GM20431 (cell line): ENCODE measurements around the gene ZFAND3.
"Not testable (repeated sequence)": the region's sequence is repeated elsewhere in the genome, so short reads cannot be mapped to it uniquely, and the experiment has no call there.

Experiments used
- in situ Hi-C: fragments of 300-500 bp; cut with MseI, MboI; formaldehyde crosslinking; loops from one replicate; pipeline ENCODE4 v1.15.0; 2020; ENCODE audit warnings: low sequenced_read_pairs; ENCODE audit not compliant: unreplicated experiment

The ZFAND3 gene

GRCh38 chr6:37920667-37921066 lies 101.1 kb downstream of the ZFAND3 start:
- in situ Hi-C loops: no loop called here

DNA sequence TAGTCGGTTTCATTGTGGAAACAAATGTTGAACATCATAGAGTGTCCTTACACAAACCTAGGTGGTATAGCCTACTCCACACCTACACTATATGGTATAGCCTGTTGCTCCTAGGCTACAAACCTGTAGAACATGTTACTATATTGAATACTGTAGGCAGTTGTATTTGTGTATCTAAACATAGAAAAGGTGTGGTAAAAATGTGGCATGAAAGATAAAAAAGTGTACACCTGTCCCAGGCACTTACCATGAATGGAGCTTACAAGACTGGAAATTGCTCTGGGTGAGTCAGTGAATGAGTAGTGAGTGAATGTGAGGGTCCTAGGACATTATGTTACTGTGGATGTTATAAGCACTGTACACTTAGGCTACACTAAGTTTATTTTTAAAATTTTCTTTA lies 103.0 kb downstream of the ZFAND3 start:
- in situ Hi-C loops: no loop called here

- in situ Hi-C loops: no loop called here
Measured at GRCh38 chr6:37923514-37923913, 104.0 kb downstream of the ZFAND3 start.

DNA sequence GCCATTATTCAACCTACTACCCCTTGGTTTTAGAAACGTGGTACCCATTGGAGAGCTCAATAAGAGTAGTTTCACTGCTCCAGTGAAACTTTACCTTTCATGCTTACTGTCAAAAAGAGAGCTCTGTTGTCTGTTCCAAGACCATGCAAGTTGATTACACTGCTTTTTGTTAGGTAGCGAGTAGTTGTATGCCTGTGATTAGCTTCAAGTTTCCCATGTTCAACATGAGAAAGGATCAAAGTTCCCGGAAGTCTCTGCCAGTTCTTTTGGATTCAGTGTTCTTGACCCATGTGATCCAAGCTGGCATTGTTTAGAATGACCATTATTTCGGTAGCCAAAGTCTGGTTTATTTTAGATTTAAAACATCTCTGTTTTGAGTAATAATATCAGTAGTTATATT lies 107.1 kb downstream of the ZFAND3 start:
- in situ Hi-C loops: no loop called here

GRCh38 chr6:37928217-37928616 lies 108.7 kb downstream of the ZFAND3 start:
- in situ Hi-C loops: no loop called here

GRCh38 chr6:37930288-37930971 lies 110.9 kb downstream of the ZFAND3 start:
- in situ Hi-C loops: no loop called here

DNA sequence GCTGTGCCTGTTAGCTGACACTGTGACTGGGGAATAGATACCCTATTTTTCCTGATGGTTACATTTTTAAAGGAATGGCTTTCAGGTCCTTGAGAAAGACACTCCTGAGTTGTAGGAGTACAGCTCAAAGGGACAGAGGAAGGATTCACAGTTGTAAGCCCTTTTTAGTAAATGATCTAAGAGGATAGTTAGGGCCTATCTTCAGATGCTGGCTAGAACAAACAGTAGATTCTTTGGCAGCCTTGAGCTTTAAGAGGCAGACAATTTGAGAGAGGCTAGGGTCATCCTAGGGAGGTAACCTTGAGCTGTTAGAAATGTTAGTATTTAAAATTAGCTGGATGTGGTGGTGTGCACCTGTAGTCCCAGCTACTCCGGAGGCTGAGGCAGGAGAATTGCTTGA lies 111.5 kb downstream of the ZFAND3 start:
- in situ Hi-C loops: no loop called here

DNA sequence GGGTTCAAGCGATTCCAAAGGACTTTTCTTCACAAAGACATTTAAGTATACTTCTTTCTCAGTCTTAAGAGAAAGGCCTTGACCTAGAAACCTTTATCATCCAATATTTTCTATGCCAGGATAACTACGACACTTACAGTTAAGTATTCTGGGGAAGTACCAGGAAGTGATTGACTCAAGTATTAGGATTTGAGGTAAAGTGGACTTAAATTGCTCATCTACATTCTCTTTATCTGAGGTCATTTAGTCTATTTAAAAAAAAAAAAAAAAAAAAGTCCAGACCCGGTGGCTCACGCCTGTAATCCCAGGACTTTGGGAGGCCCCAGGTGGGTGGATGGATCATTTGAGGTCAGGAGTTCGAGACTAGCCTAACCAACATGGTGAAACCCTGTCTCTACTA lies 114.7 kb downstream of the ZFAND3 start:
- in situ Hi-C loops: no loop called here

GRCh38 chr6:37936150-37936549 lies 116.6 kb downstream of the ZFAND3 start:
- in situ Hi-C loops: no loop called here

GRCh38 chr6:37936906-37937305 lies 117.4 kb downstream of the ZFAND3 start:
- in situ Hi-C loops: no loop called here

- in situ Hi-C loops: no loop called here
Measured at GRCh38 chr6:37938909-37939308, 119.4 kb downstream of the ZFAND3 start.

GRCh38 chr6:37940074-37940847 lies 120.7 kb downstream of the ZFAND3 start:
- in situ Hi-C loops: no loop called here

GRCh38 chr6:37941871-37942270 lies 122.3 kb downstream of the ZFAND3 start:
- in situ Hi-C loops: no loop called here

DNA sequence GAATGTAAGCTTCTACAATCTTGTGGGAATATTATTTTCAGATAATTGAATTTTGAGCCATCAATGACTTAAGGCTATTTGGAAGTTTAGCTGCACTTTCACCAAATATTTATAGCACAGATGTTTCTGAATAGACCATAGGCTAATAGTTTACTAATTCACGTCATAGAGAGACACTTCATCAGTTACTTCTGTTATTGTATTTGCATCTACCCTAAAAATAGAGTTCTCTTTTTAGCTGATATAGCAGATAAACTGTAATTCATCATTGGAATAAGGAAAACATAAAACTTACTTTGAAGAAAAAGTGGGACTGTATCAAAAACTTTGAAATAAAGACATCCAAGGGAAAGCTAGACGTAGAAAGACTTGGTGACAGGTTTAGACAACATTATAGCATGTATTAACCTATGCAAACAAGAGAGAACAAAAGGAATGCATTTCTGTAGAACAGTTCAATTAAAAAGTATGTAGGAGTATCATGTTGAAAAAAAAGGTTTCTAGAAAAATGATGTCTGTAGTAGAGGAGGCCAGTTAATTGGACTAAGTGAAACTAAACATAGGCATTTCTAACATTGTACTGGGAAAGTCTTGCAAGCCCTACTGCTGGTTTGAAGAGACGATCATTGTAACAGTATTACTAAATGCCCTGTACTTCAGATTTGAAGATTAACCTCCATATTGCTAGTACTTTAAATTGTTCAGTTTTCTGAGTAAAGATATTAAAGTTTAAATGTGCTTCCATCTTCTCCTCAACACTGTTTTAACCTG lies 123.3 kb downstream of the ZFAND3 start:
- in situ Hi-C loops: no loop called here

GRCh38 chr6:37943436-37944058 lies 124.0 kb downstream of the ZFAND3 start:
- in situ Hi-C loops: no loop called here

DNA sequence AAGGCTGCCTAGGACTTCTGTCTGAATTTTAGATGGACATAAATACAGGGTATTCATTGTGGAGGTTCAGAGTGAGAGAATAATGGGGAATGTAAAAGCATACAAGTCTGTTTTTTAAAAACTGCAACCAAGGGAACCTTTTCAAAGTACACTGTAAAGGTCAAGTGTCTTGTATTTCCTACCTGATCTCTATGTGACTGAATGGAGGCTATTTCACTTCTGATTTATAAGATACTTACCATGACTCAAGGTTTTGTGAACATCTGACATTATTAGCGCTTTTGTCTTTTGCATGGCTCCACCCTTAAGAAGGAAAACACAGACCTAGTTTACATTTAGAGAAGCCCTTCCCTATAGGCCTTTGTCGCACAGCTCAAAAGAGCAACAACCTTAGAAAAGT lies 126.5 kb downstream of the ZFAND3 start:
- in situ Hi-C loops: no loop called here

- in situ Hi-C loops: no loop called here
Measured at GRCh38 chr6:37947468-37947867, 127.9 kb downstream of the ZFAND3 start.

DNA sequence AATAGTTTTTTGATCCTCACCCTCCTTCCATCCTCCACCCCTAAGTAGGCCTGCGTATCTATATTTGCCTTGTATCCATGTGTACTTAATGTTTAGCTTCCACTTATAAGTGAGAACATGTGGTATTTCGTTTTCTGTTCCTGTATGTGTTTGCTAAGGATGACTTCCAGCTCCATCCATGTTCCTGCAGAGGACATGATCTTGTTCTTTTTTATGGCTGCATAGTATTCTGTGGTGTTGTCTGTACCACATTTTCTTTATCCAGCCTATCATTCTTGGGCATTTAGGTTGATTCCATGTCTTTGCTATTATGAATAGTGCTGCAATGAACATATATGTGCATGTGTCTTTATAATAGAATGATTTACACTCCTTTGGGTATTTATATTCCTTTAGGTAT lies 129.1 kb downstream of the ZFAND3 start:
- in situ Hi-C loops: not testable (repeated sequence)

DNA sequence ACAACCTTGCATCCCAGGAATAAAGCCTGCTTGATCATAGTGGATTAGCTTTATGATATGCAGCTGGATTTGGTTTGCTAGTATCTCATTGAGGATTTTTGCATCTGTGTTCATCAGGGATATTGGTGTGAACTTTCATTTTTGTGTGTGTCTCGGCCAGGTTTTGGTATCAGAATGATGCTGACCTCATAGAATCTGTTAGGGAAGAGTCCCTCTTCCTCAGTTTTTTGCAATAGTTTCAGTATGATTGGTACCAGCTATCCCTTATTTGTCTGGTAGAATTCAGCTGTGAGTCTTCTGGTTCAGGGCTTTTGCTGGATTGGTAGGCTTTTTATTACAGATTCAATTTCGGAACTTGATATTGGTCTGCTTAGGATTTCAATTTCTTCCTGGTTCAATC lies 132.5 kb downstream of the ZFAND3 start:
- in situ Hi-C loops: no loop called here

GRCh38 chr6:37954791-37955190 lies 135.3 kb downstream of the ZFAND3 start:
- in situ Hi-C loops: no loop called here
